HUDEP-2 (cell line): ENCODE measurements around the gene WDR73.
"Not testable (repeated sequence)": the region's sequence is repeated elsewhere in the genome, so short reads cannot be mapped to it uniquely, and the experiment has no call there.

ENCODE experiments used
- DNase-seq, 76 experiments: peaks; one replicate each; lab custom pipeline; 2025; ENCODE audit not compliant: unreplicated experiment in 76 of 76; lab: John Stamatoyannopoulos, UW

WDR73 gene

GRCh38 chr15:84658080-84658787, 4.2 kb upstream of the WDR73 start, which contains the start of gene NMB:
Gene NMB (minus strand): TSS chr15:84658199. CDS start chr15:84658152, 47 bp downstream.
- peak in 74 of 76 experiments; percentile 15 to 87 (median 77) for DNase-seq

GRCh38 chr15:84657748-84658079, 3.6 kb upstream of the WDR73 start:
- no peak for DNase-seq

GRCh38 chr15:84656972-84657371, 2.9 kb upstream of the WDR73 start:
- no peak for DNase-seq

GRCh38 chr15:84654689-84655453, 788 bp upstream of the WDR73 start:
- peak in 73 of 76 experiments; percentile 16 to 87 (median 73) for DNase-seq

- no peak for DNase-seq
Measured at GRCh38 chr15:84653584-84653909, 536 bp downstream of the WDR73 start.

- DNase-seq, result no peak
Measured at GRCh38 chr15:84649706-84650105, 4.4 kb downstream of the WDR73 start.

GRCh38 chr15:84648539-84648938, 5.5 kb downstream of the WDR73 start:
- DNase-seq, result peak in 50 of 76 experiments; percentile 3 to 58 (median 30)

- peak in 3 of 76 experiments; percentile 2 to 11 (median 8) for DNase-seq
Measured at GRCh38 chr15:84647726-84648125, 6.4 kb downstream of the WDR73 start.

GRCh38 chr15:84645997-84646396, 8.1 kb downstream of the WDR73 start:
- no peak for DNase-seq

- no peak for DNase-seq
Measured at GRCh38 chr15:84645496-84645895, 8.6 kb downstream of the WDR73 start.

GRCh38 chr15:84643838-84644237, 10.2 kb downstream of the WDR73 start:
- no peak for DNase-seq

- DNase-seq, result not testable (repeated sequence)
Measured at GRCh38 chr15:84642640-84643039, 11.4 kb downstream of the WDR73 start.

GRCh38 chr15:84641871-84642270, 12.2 kb downstream of the WDR73 start:
- not testable (repeated sequence) for DNase-seq

- peak in 8 of 76 experiments; percentile 1 to 26 (median 16) for DNase-seq
Measured at GRCh38 chr15:84638103-84638502, 16.0 kb downstream of the WDR73 start.

- DNase-seq, result no peak
Measured at GRCh38 chr15:84634228-84634837, 19.8 kb downstream of the WDR73 start.

- DNase-seq, result peak in 72 of 76 experiments; percentile 16 to 83 (median 58)
Measured at GRCh38 chr15:84633311-84634227, 20.5 kb downstream of the WDR73 start.

GRCh38 chr15:84631706-84632272, 22.3 kb downstream of the WDR73 start:
- DNase-seq, result peak in 2 of 76 experiments; percentile 32 to 42

GRCh38 chr15:84629033-84629432, 25.1 kb downstream of the WDR73 start:
- DNase-seq, result no peak

GRCh38 chr15:84625123-84625522, 29.0 kb downstream of the WDR73 start:
- peak in 5 of 76 experiments; percentile 2 to 15 (median 9) for DNase-seq

- no peak for DNase-seq
Measured at GRCh38 chr15:84624359-84624758, 29.7 kb downstream of the WDR73 start.
